Panc1 (cell line): ENCODE results near the gene OSBPL5. TPM values are rescaled to one million over a fixed set of nuclear protein-coding genes. Genes with fewer than 3 reads are reported as not detected.

Experiments
- ATAC-seq: fragments of 200-7000 bp; cut with Tn5 transposase; 2 replicates; pipeline ENCODE4 v1.9.1; 2020; ENCODE audit warnings: mild to moderate bottlenecking, moderate library complexity
- BruUV-seq: library from RNA; stranded (reverse); fragments of 400-500 nt; replicated peaks from 2 replicates; lab custom pipeline; 2021; lab: Mats Ljungman, UMichigan
- CTCF ChIA-PET: fragments of 300-600 bp; sonication (Branson Sonifier 250); formaldehyde crosslinking; loops from one replicate; lab custom pipeline; 2022; ENCODE audit warnings: antibody characterized with exemption; lab: Charles Lee
- POLR2A ChIA-PET: fragments of 300-600 bp; sonication (Branson Sonifier 250); formaldehyde crosslinking; loops from one replicate; lab custom pipeline; 2022; ENCODE audit warnings: antibody characterized with exemption; lab: Charles Lee
- DNase-seq: peaks from one replicate; pipeline ENCODE4 v3.0.0-alpha.2; 2010; ENCODE audit warnings: low read depth, low spot score
- H3K27ac ChIP-seq: 2 replicates; pipeline ENCODE4 v1.5.1; 2011; ENCODE audit warnings: mild to moderate bottlenecking, low read length, inconsistent platforms
- H3K27me3 ChIP-seq: fragments of 200-500 bp; sonication (Bioruptor generic); 2 replicates; pipeline ENCODE4 v1.6.0; 2014; ENCODE audit warnings: low read length, inconsistent platforms; ENCODE audit not compliant: control insufficient read depth, insufficient read depth
- H3K36me3 ChIP-seq: fragments of 200-500 bp; sonication (Bioruptor generic); 2 replicates; pipeline ENCODE4 v1.5.1; 2014; ENCODE audit warnings: inconsistent platforms, mild to moderate bottlenecking, low read length, moderate library complexity; ENCODE audit not compliant: control insufficient read depth, insufficient read depth
- H3K4me1 ChIP-seq: 2 replicates; pipeline ENCODE4 v1.5.1; 2011; ENCODE audit warnings: inconsistent platforms, mild to moderate bottlenecking, low read length, moderate library complexity; ENCODE audit not compliant: control insufficient read depth, insufficient read depth
- H3K4me3 ChIP-seq, 2 experiments: 2 replicates each; pipeline ENCODE4 v1.5.1; 2011 to 2012; ENCODE audit warnings: low read depth in 2 of 2, low read length in 2 of 2, mild to moderate bottlenecking in 2 of 2, inconsistent platforms in 1 of 2, moderate library complexity in 1 of 2
- H3K9me3 ChIP-seq: fragments of 200-500 bp; sonication (Bioruptor generic); 2 replicates; pipeline ENCODE4 v1.5.1; 2014; ENCODE audit warnings: low read depth, mild to moderate bottlenecking, inconsistent platforms, low read length, moderate library complexity; ENCODE audit not compliant: control insufficient read depth, insufficient read depth
- CTCF ChIP-seq: fragments of 450-650 bp; IDR thresholded peaks from 2 replicates; pipeline ENCODE4 v1.5.1; 2017; ENCODE audit warnings: mild to moderate bottlenecking
- POLR2AphosphoS5 ChIP-seq: IDR thresholded peaks from 2 replicates; pipeline ENCODE4 v1.6.1; 2012; ENCODE audit warnings: mild to moderate bottlenecking, low read depth, low read length, moderate library complexity
- REST ChIP-seq, 2 experiments: IDR thresholded peaks; 2 replicates each; pipeline ENCODE4 v1.6.1; 2011 to 2012; ENCODE audit warnings: low read depth in 2 of 2, control low read depth in 1 of 2, low read length in 1 of 2, mild to moderate bottlenecking in 1 of 2, moderate library complexity in 1 of 2; ENCODE audit not compliant: insufficient read depth in 1 of 2
- SIN3A ChIP-seq: IDR thresholded peaks from 2 replicates; pipeline ENCODE4 v1.6.1; 2012; ENCODE audit warnings: low read depth, mild to moderate bottlenecking, low read length, moderate library complexity, borderline replicate concordance; ENCODE audit not compliant: insufficient read depth
- TCF7L2 ChIP-seq: IDR thresholded peaks from 2 replicates; pipeline ENCODE4 v1.6.1; 2011; ENCODE audit warnings: mild to moderate bottlenecking, low read depth, low read length, inconsistent platforms
- in situ Hi-C: cut with HindIII; loops from 2 replicates; pipeline ENCODE4 v1.10.0; 2016; ENCODE audit warnings: low sequenced_read_pairs, low pct_unique_long_range_greater_than_20kb
- intact Hi-C: fragments of 100-400 bp; cut with micrococcal nuclease; formaldehyde crosslinking; loops from one replicate; pipeline ENCODE4 v1.10.0; 2022; ENCODE audit not compliant: unreplicated experiment
- total RNA-seq: library from RNA; stranded (reverse); gene quantifications from one replicate; pipeline ENCODE4 v1.2.1, GENCODE V29; 2021; ENCODE audit not compliant: unreplicated experiment

Gene OSBPL5
- total RNA-seq, 1 experiment from 2014 or later: 20.2 TPM

- ATAC-seq (no peak), DNase-seq (no peak)
- H3K27me3 ChIP-seq: peaks cover 15% of the 10 kb centered on the region
- no peaks in the 10 kb centered on the region for H3K9me3 ChIP-seq
- no peak overlapping the region for H3K27ac ChIP-seq
- TF ChIP-seq POLR2AphosphoS5: no peak
- TF ChIP-seq TCF7L2: no peak
- no peak for TF ChIP-seq SIN3A
- no peak for TF ChIP-seq REST (IDR thresholded peaks at IDR 0.05; ENCODE audit: insufficient read depth in 1 of 2, low read depth in 2 of 2, low read length in 1 of 2)
- no peak for TF ChIP-seq CTCF
- H3K4me3 ChIP-seq: no peak overlapping the region
- intact Hi-C loops: no loop called here
- BruUV-seq: no TSS peak
- CTCF ChIA-PET: interaction anchor here (0.6 kb wide), 1 partner anchor 92 kb away, joined by 4 read pairs; no protein-coding TSS in a partner anchor
- POLR2A ChIA-PET: no interaction called here
- in situ Hi-C loops: no loop called here
- H3K36me3 ChIP-seq: no peaks in the 10 kb centered on the region
- H3K4me1 ChIP-seq: peaks cover 5% of the 10 kb centered on the region; the same call in 1 of the 2 replicates
Measured at GRCh38 chr11:3204141-3205015, 39.3 kb upstream of the OSBPL5 start.

- no peak for TF ChIP-seq TCF7L2
- TF ChIP-seq REST (IDR thresholded peaks at IDR 0.05; ENCODE audit: insufficient read depth in 1 of 2, low read depth in 2 of 2, low read length in 1 of 2): no peak
- no peak overlapping the region for H3K4me3 ChIP-seq
- in situ Hi-C loops: no loop called here
- no peak overlapping the region for H3K27ac ChIP-seq
- peaks cover 5% of the 10 kb centered on the region; the same call in 1 of the 2 replicates for H3K4me1 ChIP-seq
- intact Hi-C loops: no loop called here
- ChIA-PET CTCF (no interaction called here), POLR2A (no interaction called here)
- H3K27me3 ChIP-seq: peaks cover 15% of the 10 kb centered on the region
- BruUV-seq: no TSS peak
- peak; percentile 72 for ATAC-seq
- no peak for DNase-seq
- no peaks in the 10 kb centered on the region for H3K9me3 ChIP-seq
- no peaks in the 10 kb centered on the region for H3K36me3 ChIP-seq
Measured at GRCh38 chr11:3203221-3204043, 38.3 kb upstream of the OSBPL5 start.
